ENCODE measurements around the gene EHBP1.

EHBP1 gene

DNA sequence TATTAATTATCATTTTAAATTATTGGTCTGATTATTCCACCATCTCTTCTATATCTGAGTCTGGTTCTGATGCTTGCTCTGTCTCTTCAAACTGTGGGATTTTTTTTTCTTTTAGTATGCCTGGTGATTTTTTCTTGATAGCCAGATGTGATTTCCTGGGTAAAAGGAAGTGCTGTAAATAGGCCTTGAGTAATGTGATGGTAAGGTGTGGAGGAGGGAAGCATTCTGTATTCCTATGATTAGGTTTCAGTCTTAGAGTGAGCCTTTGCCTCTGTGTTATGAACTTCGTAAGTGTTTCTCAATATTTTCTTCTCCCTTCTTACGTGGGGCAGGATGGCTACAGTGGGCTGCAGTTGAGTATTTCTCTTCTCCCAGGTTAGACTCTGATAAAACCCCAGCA lies 103.0 kb downstream of the EHBP1 start:
- Histone ChIP-seq H3F3A (ENCODE audit: low read depth) (no peaks in the 10 kb centered on the region), H3K9me2 (replicated peaks; ENCODE audit: low read depth, low read length) (no peaks in the 10 kb centered on the region), H3K9ac (ENCODE audit: low read depth, low read length, poor library complexity, severe bottlenecking) (no peak overlapping the region), H3K4me1 (ENCODE audit: insufficient read depth, low read length, poor library complexity, severe bottlenecking) (peaks cover 36% of the 10 kb centered on the region), H3K36me3 (ENCODE audit: insufficient read depth, low read length) (no peaks in the 10 kb centered on the region; the same call in 1 of the 2 replicates), H3K4me3 (ENCODE audit: low read length, poor library complexity, severe bottlenecking) (no peak overlapping the region), H4K20me1 (ENCODE audit: insufficient read depth, low read length, poor library complexity, severe bottlenecking) (no peaks in the 10 kb centered on the region), H3K4me2 (ENCODE audit: low read depth, low read length, poor library complexity, severe bottlenecking) (peak overlapping the region; percentile 18), H3K79me2 (ENCODE audit: insufficient read depth, low read length) (no peaks in the 10 kb centered on the region; the same call in 1 of the 2 replicates), H3K27me3 (ENCODE audit: insufficient read depth, low read length, poor library complexity, severe bottlenecking) (no peaks in the 10 kb centered on the region), H3K9me3 (ENCODE audit: insufficient read depth, low read depth, low read length) (peaks cover 15% of the 10 kb centered on the region), H2AFZ (ENCODE audit: low read length) (no peak overlapping the region)
- TF ChIP-seq, protein P1, sequence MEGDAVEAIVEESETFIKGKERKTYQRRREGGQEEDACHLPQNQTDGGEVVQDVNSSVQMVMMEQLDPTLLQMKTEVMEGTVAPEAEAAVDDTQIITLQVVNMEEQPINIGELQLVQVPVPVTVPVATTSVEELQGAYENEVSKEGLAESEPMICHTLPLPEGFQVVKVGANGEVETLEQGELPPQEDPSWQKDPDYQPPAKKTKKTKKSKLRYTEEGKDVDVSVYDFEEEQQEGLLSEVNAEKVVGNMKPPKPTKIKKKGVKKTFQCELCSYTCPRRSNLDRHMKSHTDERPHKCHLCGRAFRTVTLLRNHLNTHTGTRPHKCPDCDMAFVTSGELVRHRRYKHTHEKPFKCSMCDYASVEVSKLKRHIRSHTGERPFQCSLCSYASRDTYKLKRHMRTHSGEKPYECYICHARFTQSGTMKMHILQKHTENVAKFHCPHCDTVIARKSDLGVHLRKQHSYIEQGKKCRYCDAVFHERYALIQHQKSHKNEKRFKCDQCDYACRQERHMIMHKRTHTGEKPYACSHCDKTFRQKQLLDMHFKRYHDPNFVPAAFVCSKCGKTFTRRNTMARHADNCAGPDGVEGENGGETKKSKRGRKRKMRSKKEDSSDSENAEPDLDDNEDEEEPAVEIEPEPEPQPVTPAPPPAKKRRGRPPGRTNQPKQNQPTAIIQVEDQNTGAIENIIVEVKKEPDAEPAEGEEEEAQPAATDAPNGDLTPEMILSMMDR (conservative IDR thresholded peaks at IDR 0.05; ENCODE audit: low read length) = no peak
- no peak for TF ChIP-seq EZH2phosphoT487 (IDR thresholded peaks at IDR 0.05; ENCODE audit: borderline replicate concordance)

DNA sequence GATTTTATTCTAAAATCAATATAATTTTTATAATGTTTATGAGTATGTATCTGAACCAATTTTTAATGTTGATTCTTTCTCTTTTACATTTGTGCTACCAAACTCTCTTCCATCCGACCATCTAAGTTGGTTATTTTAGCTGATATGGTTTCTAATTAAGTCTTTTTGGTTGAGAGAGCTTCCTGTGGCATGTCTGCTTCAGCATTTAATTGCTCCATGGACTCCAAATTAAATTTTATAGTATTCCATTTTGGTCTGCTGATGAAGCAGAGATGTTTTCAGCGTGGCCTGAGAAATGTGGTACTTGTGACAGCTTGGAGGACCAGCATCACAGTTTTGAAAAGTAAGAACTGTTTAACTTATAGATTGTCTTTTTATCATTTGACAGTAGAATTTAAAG lies 105.6 kb downstream of the EHBP1 start:
- H3K79me2 ChIP-seq (ENCODE audit: insufficient read depth, low read length) = no peaks in the 10 kb centered on the region; the same call in 1 of the 2 replicates
- H3K36me3 ChIP-seq (ENCODE audit: insufficient read depth, low read length) = no peaks in the 10 kb centered on the region; the same call in 1 of the 2 replicates
- peaks cover 15% of the 10 kb centered on the region for H3K9me3 ChIP-seq (ENCODE audit: insufficient read depth, low read depth, low read length)
- H3K9me2 ChIP-seq (replicated peaks; ENCODE audit: low read depth, low read length) = no peaks in the 10 kb centered on the region
- H3K4me1 ChIP-seq (ENCODE audit: insufficient read depth, low read length, poor library complexity, severe bottlenecking) = peaks cover 45% of the 10 kb centered on the region
- no peak for TF ChIP-seq EZH2phosphoT487 (IDR thresholded peaks at IDR 0.05; ENCODE audit: borderline replicate concordance)
- TF ChIP-seq, protein P1 (conservative IDR thresholded peaks at IDR 0.05; ENCODE audit: low read length) = no peak
- no peak overlapping the region for H2AFZ ChIP-seq (ENCODE audit: low read length)
- H3F3A ChIP-seq (ENCODE audit: low read depth) = no peaks in the 10 kb centered on the region
- peak overlapping the region; percentile 18 for H3K4me3 ChIP-seq (ENCODE audit: low read length, poor library complexity, severe bottlenecking)
- H3K4me2 ChIP-seq (ENCODE audit: low read depth, low read length, poor library complexity, severe bottlenecking) = peak overlapping the region; percentile 16
- H4K20me1 ChIP-seq (ENCODE audit: insufficient read depth, low read length, poor library complexity, severe bottlenecking) = no peaks in the 10 kb centered on the region
- no peak overlapping the region for H3K9ac ChIP-seq (ENCODE audit: low read depth, low read length, poor library complexity, severe bottlenecking)
- no peaks in the 10 kb centered on the region for H3K27me3 ChIP-seq (ENCODE audit: insufficient read depth, low read length, poor library complexity, severe bottlenecking)

DNA sequence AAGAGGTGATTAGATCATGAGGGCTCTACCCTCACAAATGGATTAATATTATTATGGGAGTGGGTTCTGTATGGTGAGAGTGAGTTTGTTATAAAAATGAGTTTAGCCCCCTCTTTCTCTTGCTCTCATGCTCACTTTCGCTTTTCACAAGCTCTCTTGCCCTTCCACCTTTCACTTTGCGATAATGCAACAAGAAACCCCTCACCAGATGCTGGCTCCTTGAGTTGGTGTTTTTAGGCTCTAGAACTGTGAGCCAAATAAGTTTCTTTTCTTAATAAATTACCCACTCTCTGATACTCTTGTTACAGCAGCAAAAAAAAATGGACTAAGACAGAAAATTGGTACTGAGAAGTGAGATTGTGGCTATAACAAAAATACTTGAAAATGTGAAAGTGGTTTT lies 106.5 kb downstream of the EHBP1 start:
- TF ChIP-seq, protein P1 (conservative IDR thresholded peaks at IDR 0.05; ENCODE audit: low read length) = no peak
- no peak for TF ChIP-seq EZH2phosphoT487 (IDR thresholded peaks at IDR 0.05; ENCODE audit: borderline replicate concordance)
- no peak overlapping the region for H3K4me3 ChIP-seq (ENCODE audit: low read length, poor library complexity, severe bottlenecking)
- no peaks in the 10 kb centered on the region for H3F3A ChIP-seq (ENCODE audit: low read depth)
- H4K20me1 ChIP-seq (ENCODE audit: insufficient read depth, low read length, poor library complexity, severe bottlenecking) = peaks cover 4% of the 10 kb centered on the region
- peaks cover 45% of the 10 kb centered on the region for H3K4me1 ChIP-seq (ENCODE audit: insufficient read depth, low read length, poor library complexity, severe bottlenecking)
- H3K9me3 ChIP-seq (ENCODE audit: insufficient read depth, low read depth, low read length) = peaks cover 11% of the 10 kb centered on the region
- no peaks in the 10 kb centered on the region for H3K36me3 ChIP-seq (ENCODE audit: insufficient read depth, low read length)
- no peaks in the 10 kb centered on the region for H3K27me3 ChIP-seq (ENCODE audit: insufficient read depth, low read length, poor library complexity, severe bottlenecking)
- no peak overlapping the region for H3K9ac ChIP-seq (ENCODE audit: low read depth, low read length, poor library complexity, severe bottlenecking)
- H3K79me2 ChIP-seq (ENCODE audit: insufficient read depth, low read length) = no peaks in the 10 kb centered on the region; the same call in 1 of the 2 replicates
- H3K4me2 ChIP-seq (ENCODE audit: low read depth, low read length, poor library complexity, severe bottlenecking) = peak overlapping the region; percentile 10
- no peaks in the 10 kb centered on the region for H3K9me2 ChIP-seq (replicated peaks; ENCODE audit: low read depth, low read length)
- H2AFZ ChIP-seq (ENCODE audit: low read length) = no peak overlapping the region
